SK-MEL-5 (cell line): ENCODE data around the gene ATP8B4. TPM values are rescaled to one million over a fixed set of nuclear protein-coding genes. Genes with fewer than 3 reads are reported as not detected.
A peak's percentile ranks its signal among the peaks of the same experiment; 100 is the strongest.

Source experiments
- DNase-seq: peaks from one replicate; pipeline ENCODE4 v3.0.0-alpha.2; 2016; ENCODE audit warnings: low read depth, low spot score
- in situ Hi-C: cut with HindIII; loops from 2 replicates; pipeline ENCODE4 v1.10.0; 2016; ENCODE audit warnings: low sequenced_read_pairs, high pct_unique_total_duplicates, low pct_unique_long_range_greater_than_20kb
- total RNA-seq: library from RNA; depleted of rRNA; stranded (reverse); fragments of >200 nt; shearing (Covaris generic); gene quantifications from 2 replicates; pipeline ENCODE4 v1.2.3, GENCODE V29; 2014

The ATP8B4 gene
- total RNA-seq, 1 experiment from 2014 or later = 1.2 TPM

GRCh38 chr15:49842031-49842730, 276.9 kb downstream of the ATP8B4 start:
- DNase-seq = no peak
- in situ Hi-C loops = no loop called here

DNA sequence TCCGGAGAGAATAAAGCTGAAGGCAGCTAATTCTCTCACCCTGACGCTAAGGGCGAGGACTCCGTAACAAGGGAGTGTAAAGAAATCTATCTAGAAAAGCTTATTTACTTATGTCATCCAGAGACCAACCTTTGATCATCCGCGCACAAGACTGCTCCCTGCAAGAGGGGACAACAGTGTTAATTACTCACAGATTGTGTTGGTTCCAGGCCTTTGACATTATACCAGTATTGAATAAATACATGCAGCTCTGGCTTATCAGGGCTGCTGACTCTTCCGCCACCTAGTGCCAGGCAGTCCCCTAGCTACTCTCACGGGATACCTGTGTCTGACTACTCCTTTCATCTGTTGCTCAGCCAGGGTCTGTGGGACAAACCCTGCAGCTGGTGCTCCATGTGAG, 286.5 kb downstream of the ATP8B4 start:
- DNase-seq = peak; percentile 28
- in situ Hi-C loops = no loop called here

DNA sequence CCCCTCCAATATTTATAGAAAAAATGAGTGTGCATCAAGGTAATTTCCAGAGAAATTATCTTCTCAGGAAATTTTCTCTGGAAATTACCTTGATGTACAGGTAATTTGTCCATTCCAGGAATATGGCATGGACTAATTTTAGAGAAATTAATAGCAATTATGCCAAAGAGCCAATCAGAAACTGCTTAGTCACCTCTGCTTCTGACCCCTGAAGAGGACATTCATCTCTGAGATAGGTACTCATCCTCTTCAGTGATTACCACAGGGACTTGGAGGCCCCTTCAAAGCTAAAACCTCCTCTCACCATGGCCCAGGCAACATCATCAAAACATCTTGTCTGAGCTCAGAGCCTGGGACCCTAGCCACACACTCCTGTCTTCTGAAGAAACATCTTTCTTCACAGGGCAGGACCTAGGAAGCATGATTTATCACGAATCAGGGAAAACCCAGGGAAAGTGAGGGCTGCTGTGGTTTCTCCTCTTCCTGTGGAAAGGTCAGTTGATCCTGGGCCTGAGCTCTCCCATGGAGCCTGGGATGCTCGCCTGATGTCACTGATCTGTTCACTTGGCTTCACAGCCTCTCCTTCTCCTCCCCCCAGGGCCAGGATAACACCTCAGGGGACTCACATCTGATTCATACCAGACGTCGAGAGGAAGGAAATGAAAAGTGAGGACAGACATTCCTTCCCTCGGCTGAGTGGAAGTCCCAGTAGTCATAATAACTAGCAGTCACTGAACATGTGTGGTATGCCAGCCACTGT, 287.6 kb downstream of the ATP8B4 start:
- DNase-seq = peak; percentile 39
- in situ Hi-C loops = no loop called here

DNA sequence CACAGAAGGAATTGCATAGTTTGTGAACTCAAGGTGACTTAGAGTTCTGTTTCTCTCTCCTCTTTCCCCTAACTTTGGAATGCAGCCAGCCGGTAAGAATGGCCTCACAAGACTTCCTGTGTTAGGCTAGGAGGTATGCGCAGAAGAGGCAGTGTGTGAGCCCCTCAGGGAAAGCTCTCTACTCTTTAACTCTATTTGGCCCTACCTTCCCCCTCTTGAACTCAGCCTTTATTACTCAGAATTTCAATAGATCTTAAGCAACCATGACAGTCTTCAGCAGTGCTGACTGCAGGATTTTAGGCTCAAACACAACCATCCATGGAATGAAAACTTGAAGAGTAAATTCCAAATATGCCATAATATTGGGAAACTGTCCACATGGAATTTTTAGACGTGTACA, 288.6 kb downstream of the ATP8B4 start:
- peak; percentile 57 for DNase-seq
- in situ Hi-C loops = no loop called here

- no peak for DNase-seq
- in situ Hi-C loops = no loop called here
These were observed 291.7 kb downstream of the ATP8B4 start for GRCh38 chr15:49827311-49827710.

DNA sequence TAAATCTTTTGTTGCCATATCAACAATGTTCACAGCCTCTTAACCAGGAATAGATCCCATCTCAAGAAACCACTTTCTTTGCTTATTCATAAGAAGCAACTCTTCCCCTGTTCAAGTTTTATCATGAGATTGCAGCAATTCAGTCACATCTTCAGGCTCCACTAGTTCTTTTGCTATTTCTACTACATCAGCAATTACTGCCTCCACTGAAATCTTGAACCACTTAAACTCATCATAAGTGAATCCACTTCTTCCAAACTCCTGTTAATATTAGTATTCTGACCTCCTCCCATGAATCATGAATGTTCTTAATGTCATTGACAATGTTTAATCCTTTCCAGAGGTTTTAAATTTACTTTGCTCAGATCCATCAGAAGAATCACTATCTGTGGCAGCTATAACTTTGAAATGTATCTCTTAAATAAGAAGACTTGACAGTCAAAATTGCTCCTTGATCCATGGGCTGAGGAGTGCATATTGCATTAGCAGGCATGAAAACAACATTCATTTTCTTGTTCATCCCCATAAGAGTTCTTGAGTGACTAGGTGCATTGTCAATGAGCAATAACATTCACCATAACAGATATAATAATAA, 292.3 kb downstream of the ATP8B4 start:
- no peak for DNase-seq
- in situ Hi-C loops = no loop called here

DNA sequence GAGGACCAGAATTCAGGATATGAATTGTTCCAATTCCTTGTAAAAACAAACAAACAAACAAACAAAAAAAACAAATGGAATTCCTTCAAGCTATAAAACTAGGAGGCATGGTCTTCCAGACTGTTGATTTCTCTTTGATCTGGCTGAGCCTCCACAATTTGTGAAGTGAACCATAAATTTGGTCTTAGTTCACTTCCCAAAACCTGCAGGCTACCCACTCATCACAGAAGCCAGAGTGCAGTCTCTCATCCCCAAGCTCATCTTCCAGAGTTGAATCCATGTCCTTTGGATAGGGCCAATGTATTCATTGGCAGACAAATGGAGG, 294.3 kb downstream of the ATP8B4 start:
- no peak for DNase-seq

DNA sequence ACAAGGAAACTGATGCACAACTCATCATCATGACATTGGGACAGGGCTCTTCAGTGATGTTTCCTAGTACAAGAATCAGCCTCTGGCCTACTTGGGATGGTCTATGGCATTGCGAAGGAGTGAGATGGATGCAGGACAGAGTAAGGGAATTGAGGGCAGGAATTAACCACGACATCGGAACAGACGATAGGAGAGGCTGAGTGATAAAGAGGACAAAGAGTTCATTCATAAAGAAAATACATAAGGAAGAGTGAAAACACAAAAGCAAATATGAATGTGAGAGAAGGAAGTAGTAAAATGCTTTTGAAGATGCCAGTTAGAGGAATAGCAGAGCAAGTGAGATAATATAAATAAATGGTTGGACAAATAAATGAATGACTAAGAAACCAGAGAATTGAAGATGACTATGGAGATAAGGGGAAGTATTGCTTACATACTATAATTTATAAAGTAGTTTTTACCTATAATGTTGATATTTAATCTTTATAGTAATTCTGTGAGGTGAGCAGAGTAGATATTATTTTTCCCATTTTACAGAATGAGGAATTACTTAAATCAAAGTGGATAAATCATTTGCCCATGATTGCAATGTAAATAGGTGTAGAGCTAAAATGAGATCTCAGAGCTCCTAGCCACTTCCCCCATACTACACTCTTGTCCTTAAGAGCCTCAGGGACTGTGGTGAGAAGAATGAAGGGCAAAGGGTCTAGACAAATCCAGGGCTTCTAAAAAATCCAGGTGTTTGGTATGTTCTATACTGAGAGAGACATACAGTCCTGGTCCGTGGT, 294.9 kb downstream of the ATP8B4 start:
- no peak for DNase-seq
- in situ Hi-C loops = no loop called here

More for the DNA sequence above, 294.3 kb downstream of the ATP8B4 start:
- in situ Hi-C loops = no loop called here

DNA sequence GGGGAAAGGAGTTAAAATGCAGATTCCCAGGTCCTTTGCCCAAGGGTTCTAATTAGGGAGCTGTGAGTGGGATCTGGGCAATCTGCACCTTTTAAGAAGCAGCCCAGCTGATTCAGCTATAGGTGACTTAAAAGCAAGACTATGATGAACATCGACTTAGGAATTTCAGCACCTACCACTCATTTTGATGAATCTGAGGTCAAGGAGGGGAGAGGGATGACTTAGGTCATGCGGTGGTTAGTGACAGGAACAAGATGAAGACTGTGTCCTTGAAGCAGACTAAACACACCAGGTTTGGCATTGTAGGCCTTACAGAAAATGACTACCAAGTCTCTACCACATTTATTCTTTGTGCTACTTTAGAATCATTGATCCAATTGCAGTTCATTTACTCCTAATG, 301.9 kb downstream of the ATP8B4 start:
- in situ Hi-C loops = no loop called here
- no peak for DNase-seq

DNA sequence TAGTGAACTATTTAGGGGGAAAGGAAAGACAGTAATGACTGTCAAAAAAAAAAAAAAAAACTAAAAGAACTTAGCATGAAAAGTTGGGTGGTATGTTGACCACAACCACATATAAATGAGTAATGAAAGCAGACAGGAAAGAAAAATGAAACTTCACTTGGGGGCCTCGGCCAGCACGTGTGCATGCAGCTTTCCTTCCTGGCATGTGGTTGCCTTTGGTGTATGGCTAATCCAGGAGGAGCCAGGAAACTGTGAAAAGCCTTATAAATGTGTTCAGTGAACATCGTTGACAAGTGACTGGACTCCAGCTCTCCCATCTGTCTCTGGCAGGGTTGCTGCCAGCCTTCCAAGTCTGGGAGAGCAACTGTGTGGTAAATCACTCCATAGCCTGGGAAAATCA, 303.1 kb downstream of the ATP8B4 start:
- DNase-seq = peak; percentile 2
- in situ Hi-C loops = no loop called here

GRCh38 chr15:49815526-49815925, 303.5 kb downstream of the ATP8B4 start:
- DNase-seq = no peak
- in situ Hi-C loops = no loop called here

GRCh38 chr15:49814709-49815108, 304.3 kb downstream of the ATP8B4 start:
- DNase-seq = no peak
- in situ Hi-C loops = no loop called here

- DNase-seq = no peak
- in situ Hi-C loops = no loop called here
These were observed 305.4 kb downstream of the ATP8B4 start for GRCh38 chr15:49813625-49814024.

GRCh38 chr15:49810720-49811119, 308.3 kb downstream of the ATP8B4 start:
- no peak for DNase-seq
- in situ Hi-C loops = no loop called here

- in situ Hi-C loops = no loop called here
These were observed 309.0 kb downstream of the ATP8B4 start for GRCh38 chr15:49809894-49810609.

DNA sequence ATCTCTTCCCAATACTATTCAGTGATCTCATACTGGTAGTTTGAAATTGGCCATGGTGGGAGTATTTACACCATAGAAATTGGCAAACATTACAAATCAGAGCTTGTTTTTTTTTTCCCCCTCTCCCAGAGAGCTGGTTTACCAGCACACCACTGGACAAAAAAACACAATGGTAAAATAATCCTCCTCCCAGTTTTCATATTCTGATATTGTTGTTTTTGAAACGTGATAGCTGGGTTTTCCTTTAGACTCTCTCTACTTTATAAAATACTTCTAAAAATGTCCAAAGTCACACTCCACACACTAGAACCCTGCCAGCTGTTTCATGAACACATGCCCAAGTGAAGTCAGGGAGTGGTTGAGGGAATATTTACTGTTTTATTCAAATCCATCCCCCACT, 310.7 kb downstream of the ATP8B4 start:
- in situ Hi-C loops = no loop called here

More at GRCh38 chr15:49809894-49810609, 309.0 kb downstream of the ATP8B4 start:
- no peak for DNase-seq

More for the DNA sequence above, 310.7 kb downstream of the ATP8B4 start:
- no peak for DNase-seq
